ENCODE measurements around the gene AUNIP. TPM values are rescaled to one million over a fixed set of nuclear protein-coding genes. Genes with fewer than 3 reads are reported as not detected.

AUNIP gene
- polyA plus RNA-seq, 1 of the 3 experiments (the other 2 are of a cell fraction), result 1.9 TPM

DNA sequence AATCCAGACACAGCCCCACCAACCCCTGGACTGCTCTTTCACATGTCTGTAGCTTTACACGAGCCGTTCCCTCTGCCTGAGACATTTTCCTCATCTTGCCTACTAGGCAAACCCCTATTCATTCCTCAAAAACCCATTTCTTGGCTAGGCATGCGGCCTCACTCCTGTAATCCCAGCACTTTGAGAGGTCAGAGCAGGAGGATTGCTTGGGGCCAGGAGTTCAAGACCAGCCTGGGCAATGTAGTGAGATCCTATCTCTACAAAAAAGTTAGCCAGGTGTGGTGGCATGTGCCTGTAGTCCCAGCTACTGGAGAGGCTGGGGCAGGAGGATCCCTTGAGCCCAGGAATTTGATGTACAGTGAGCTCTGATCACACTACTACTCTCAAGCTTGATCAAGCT is 5.2 kb upstream of the AUNIP start:
- Histone ChIP-seq H3K9ac (no peak overlapping the region), H3K27me3 (ENCODE audit: insufficient read depth) (no peaks in the 10 kb centered on the region), H3K27ac (ENCODE audit: low read depth in 2 of 2, low read length in 1 of 2) (no peak overlapping the region), H3K9me3 (no peaks in the 10 kb centered on the region), H3K4me1 (ENCODE audit: control insufficient read depth in 1 of 2, insufficient read depth in 2 of 2, low read depth in 1 of 2, low read length in 1 of 2) (no peaks in the 10 kb centered on the region), H2AFZ (ENCODE audit: low read depth) (no peak overlapping the region), H3F3A (replicated peaks; ENCODE audit: insufficient read depth) (no peaks in the 10 kb centered on the region), H4K20me1 (ENCODE audit: insufficient read depth) (no peaks in the 10 kb centered on the region), H3K9me2 (no peaks in the 10 kb centered on the region), H3K79me2 (ENCODE audit: insufficient read depth) (no peaks in the 10 kb centered on the region), H3K4me2 (no peak overlapping the region), H3K4me3 (ENCODE audit: low read depth in 2 of 2, low read length in 1 of 2) (no peak overlapping the region), H3K36me3 (replicated peaks in 1 of 2; ENCODE audit: control insufficient read depth in 1 of 2, insufficient read depth in 2 of 2, low read length in 1 of 2) (peaks cover 0 to 4% of the 10 kb centered on the region in 2 experiments)
- CTCF ChIA-PET, result interaction anchor here (1.6 kb wide), 1 partner anchor 133 kb away, joined by 5 read pairs; the partner anchor contains the start of gene PAFAH2
- DNase-seq, result no peak
- POLR2A ChIA-PET, result no interaction called here
- no peak for TF ChIP-seq GATA2 (CRISPR knock-in tag; IDR thresholded peaks at IDR 0.05)
- TF ChIP-seq RFX5 (IDR thresholded peaks at IDR 0.05; ENCODE audit: low read length), result no peak
- TF ChIP-seq, protein P1, sequence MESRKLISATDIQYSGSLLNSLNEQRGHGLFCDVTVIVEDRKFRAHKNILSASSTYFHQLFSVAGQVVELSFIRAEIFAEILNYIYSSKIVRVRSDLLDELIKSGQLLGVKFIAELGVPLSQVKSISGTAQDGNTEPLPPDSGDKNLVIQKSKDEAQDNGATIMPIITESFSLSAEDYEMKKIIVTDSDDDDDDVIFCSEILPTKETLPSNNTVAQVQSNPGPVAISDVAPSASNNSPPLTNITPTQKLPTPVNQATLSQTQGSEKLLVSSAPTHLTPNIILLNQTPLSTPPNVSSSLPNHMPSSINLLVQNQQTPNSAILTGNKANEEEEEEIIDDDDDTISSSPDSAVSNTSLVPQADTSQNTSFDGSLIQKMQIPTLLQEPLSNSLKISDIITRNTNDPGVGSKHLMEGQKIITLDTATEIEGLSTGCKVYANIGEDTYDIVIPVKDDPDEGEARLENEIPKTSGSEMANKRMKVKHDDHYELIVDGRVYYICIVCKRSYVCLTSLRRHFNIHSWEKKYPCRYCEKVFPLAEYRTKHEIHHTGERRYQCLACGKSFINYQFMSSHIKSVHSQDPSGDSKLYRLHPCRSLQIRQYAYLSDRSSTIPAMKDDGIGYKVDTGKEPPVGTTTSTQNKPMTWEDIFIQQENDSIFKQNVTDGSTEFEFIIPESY (IDR thresholded peaks at IDR 0.05; ENCODE audit: borderline replicate concordance, low read depth), result no peak
- no peak for TF ChIP-seq FOXJ3 (CRISPR knock-in tag; IDR thresholded peaks at IDR 0.05)
- TF ChIP-seq YY1 (IDR thresholded peaks at IDR 0.05; ENCODE audit: low read depth), result no peak
- TF ChIP-seq, protein P2, sequence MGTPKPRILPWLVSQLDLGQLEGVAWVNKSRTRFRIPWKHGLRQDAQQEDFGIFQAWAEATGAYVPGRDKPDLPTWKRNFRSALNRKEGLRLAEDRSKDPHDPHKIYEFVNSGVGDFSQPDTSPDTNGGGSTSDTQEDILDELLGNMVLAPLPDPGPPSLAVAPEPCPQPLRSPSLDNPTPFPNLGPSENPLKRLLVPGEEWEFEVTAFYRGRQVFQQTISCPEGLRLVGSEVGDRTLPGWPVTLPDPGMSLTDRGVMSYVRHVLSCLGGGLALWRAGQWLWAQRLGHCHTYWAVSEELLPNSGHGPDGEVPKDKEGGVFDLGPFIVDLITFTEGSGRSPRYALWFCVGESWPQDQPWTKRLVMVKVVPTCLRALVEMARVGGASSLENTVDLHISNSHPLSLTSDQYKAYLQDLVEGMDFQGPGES (IDR thresholded peaks at IDR 0.05; ENCODE audit: low read depth, low read length), result no peak
- no peak for TF ChIP-seq RAD21 (IDR thresholded peaks at IDR 0.05; ENCODE audit: low read length)
- TF ChIP-seq FOSL2 (IDR thresholded peaks at IDR 0.05; ENCODE audit: borderline replicate concordance, low read depth), result no peak
- no peak for TF ChIP-seq GABPA (IDR thresholded peaks at IDR 0.05; ENCODE audit: low read depth)
- TF ChIP-seq NRF1 (IDR thresholded peaks at IDR 0.05; ENCODE audit: low read depth, low read length), result no peak
- TF ChIP-seq POLR2AphosphoS5 (IDR thresholded peaks at IDR 0.05; ENCODE audit: low read depth, low read length), result no peak
- TF ChIP-seq SIN3A (IDR thresholded peaks at IDR 0.05; ENCODE audit: borderline replicate concordance, low read depth, low read length), result no peak
- 94% methylated on average over 3 of the region's 3 CpGs for WGBS (ENCODE audit: low lambda C conversion rate)

DNA sequence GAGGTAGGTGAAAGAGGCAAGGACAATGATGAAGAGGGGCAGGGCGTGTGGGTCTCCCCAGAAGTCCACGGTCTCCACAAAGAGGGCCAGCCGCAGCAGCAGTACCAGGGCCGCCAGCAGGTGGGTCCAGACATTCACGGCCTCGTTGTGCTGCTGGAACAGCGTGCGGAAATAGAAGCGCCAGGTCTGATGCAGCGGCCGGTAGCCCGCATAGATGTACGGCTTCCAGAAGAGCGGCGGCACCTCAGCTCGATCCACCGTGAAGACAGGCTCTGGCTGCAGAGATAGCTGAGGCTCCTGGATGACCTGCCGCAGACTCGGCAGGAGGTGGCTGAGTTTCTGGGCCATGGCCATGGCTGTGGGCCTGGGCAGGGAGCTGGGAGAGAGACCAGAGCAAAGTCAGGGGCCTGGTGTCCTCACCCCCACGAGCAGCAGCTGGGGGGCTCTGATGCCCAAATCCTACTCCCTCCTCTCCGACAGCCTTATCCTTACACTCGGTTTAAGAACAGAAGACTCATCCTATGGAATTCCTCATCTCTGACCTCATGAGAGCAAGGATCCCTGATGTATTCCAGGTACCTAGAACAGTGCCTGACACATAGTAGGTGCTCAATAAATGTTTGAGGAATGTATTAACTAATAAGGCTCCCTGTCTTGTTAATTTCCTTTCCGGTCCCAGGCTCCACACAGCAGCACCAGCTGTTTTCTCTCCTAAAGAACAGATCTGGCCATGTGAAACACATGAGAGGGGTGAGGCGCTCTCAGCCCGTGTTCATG is 4.4 kb upstream of the AUNIP start:
- ChIA-PET CTCF (interaction anchor here (1.6 kb wide), 1 partner anchor 134 kb away, joined by 5 read pairs; the partner anchor contains the start of gene PAFAH2), POLR2A (no interaction called here)
- no peaks in the 10 kb centered on the region for H3F3A ChIP-seq (replicated peaks; ENCODE audit: insufficient read depth)
- no peak overlapping the region for H3K27ac ChIP-seq (ENCODE audit: low read depth in 2 of 2, low read length in 1 of 2)
- H3K9me2 ChIP-seq, result no peaks in the 10 kb centered on the region
- no peaks in the 10 kb centered on the region for H4K20me1 ChIP-seq (ENCODE audit: insufficient read depth)
- no peak overlapping the region for H3K4me3 ChIP-seq (ENCODE audit: low read depth in 2 of 2, low read length in 1 of 2)
- no peaks in the 10 kb centered on the region for H3K27me3 ChIP-seq (ENCODE audit: insufficient read depth)
- DNase-seq, result no peak
- H2AFZ ChIP-seq (ENCODE audit: low read depth), result no peak overlapping the region
- H3K9ac ChIP-seq, result no peak overlapping the region
- no peaks in the 10 kb centered on the region for H3K9me3 ChIP-seq
- peaks cover 4% of the 10 kb centered on the region; the same call in 1 of the 2 replicates for H3K79me2 ChIP-seq (ENCODE audit: insufficient read depth)
- H3K4me2 ChIP-seq, result no peak overlapping the region
- WGBS (ENCODE audit: low lambda C conversion rate), result 96% methylated on average over 19 of the region's 25 CpGs
- peaks cover 0 to 4% of the 10 kb centered on the region in 2 experiments; a peak in 1 of 4 replicates for H3K4me1 ChIP-seq (ENCODE audit: control insufficient read depth in 1 of 2, insufficient read depth in 2 of 2, low read depth in 1 of 2, low read length in 1 of 2)
- H3K36me3 ChIP-seq (replicated peaks in 1 of 2; ENCODE audit: control insufficient read depth in 1 of 2, insufficient read depth in 2 of 2, low read length in 1 of 2), result peaks cover 0 to 4% of the 10 kb centered on the region in 2 experiments
- TF ChIP-seq FOSL2 (IDR thresholded peaks at IDR 0.05; ENCODE audit: borderline replicate concordance, low read depth) (no peak), RCOR1 (IDR thresholded peaks at IDR 0.05; ENCODE audit: low read length) (no peak), TCF12 (IDR thresholded peaks at IDR 0.05) (no peak), JUND (IDR thresholded peaks at IDR 0.05) (no peak), MEF2A (IDR thresholded peaks at IDR 0.05; ENCODE audit: borderline replicate concordance, low read depth) (no peak), RXRA (IDR thresholded peaks at IDR 0.05; ENCODE audit: borderline replicate concordance, low read depth) (no peak), FOXM1 (IDR thresholded peaks at IDR 0.05; ENCODE audit: low read depth) (no peak), NFIC (IDR thresholded peaks at IDR 0.05; ENCODE audit: borderline replicate concordance) (no peak), GATA2 (CRISPR knock-in tag; IDR thresholded peaks at IDR 0.05) (no peak), SIN3A (IDR thresholded peaks at IDR 0.05; ENCODE audit: borderline replicate concordance, low read depth, low read length) (no peak), RFX5 (IDR thresholded peaks at IDR 0.05; ENCODE audit: low read length) (no peak), FOXJ3 (CRISPR knock-in tag; IDR thresholded peaks at IDR 0.05) (no peak), NRF1 (IDR thresholded peaks at IDR 0.05; ENCODE audit: low read depth, low read length) (no peak), EZH2phosphoT487 (IDR thresholded peaks at IDR 0.05; ENCODE audit: borderline replicate concordance, low read depth) (no peak)
- TF ChIP-seq, protein P3, sequence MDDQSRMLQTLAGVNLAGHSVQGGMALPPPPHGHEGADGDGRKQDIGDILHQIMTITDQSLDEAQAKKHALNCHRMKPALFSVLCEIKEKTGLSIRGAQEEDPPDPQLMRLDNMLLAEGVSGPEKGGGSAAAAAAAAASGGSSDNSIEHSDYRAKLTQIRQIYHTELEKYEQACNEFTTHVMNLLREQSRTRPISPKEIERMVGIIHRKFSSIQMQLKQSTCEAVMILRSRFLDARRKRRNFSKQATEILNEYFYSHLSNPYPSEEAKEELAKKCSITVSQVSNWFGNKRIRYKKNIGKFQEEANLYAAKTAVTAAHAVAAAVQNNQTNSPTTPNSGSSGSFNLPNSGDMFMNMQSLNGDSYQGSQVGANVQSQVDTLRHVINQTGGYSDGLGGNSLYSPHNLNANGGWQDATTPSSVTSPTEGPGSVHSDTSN (IDR thresholded peaks at IDR 0.05), result no peak
- TF ChIP-seq, protein P4, sequence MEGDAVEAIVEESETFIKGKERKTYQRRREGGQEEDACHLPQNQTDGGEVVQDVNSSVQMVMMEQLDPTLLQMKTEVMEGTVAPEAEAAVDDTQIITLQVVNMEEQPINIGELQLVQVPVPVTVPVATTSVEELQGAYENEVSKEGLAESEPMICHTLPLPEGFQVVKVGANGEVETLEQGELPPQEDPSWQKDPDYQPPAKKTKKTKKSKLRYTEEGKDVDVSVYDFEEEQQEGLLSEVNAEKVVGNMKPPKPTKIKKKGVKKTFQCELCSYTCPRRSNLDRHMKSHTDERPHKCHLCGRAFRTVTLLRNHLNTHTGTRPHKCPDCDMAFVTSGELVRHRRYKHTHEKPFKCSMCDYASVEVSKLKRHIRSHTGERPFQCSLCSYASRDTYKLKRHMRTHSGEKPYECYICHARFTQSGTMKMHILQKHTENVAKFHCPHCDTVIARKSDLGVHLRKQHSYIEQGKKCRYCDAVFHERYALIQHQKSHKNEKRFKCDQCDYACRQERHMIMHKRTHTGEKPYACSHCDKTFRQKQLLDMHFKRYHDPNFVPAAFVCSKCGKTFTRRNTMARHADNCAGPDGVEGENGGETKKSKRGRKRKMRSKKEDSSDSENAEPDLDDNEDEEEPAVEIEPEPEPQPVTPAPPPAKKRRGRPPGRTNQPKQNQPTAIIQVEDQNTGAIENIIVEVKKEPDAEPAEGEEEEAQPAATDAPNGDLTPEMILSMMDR (IDR thresholded peaks at IDR 0.05), result no peak
